ENCODE data around the gene MSRB3.

DNA sequence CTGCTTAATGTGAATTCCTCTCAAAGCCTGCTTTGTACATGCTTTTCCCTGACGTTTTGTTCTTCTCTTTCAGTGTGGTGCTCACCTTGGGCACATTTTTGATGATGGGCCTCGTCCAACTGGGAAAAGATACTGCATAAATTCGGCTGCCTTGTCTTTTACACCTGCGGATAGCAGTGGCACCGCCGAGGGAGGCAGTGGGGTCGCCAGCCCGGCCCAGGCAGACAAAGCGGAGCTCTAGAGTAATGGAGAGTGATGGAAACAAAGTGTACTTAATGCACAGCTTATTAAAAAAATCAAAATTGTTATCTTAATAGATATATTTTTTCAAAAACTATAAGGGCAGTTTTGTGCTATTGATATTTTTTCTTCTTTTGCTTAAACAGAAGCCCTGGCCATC, 184.6 kb downstream of the MSRB3 start:
- TF ChIP-seq, protein P1, sequence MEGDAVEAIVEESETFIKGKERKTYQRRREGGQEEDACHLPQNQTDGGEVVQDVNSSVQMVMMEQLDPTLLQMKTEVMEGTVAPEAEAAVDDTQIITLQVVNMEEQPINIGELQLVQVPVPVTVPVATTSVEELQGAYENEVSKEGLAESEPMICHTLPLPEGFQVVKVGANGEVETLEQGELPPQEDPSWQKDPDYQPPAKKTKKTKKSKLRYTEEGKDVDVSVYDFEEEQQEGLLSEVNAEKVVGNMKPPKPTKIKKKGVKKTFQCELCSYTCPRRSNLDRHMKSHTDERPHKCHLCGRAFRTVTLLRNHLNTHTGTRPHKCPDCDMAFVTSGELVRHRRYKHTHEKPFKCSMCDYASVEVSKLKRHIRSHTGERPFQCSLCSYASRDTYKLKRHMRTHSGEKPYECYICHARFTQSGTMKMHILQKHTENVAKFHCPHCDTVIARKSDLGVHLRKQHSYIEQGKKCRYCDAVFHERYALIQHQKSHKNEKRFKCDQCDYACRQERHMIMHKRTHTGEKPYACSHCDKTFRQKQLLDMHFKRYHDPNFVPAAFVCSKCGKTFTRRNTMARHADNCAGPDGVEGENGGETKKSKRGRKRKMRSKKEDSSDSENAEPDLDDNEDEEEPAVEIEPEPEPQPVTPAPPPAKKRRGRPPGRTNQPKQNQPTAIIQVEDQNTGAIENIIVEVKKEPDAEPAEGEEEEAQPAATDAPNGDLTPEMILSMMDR (IDR thresholded peaks at IDR 0.05): no peak
- no peak for TF ChIP-seq POLR2A (IDR thresholded peaks at IDR 0.05)

Measured in thyroid gland (tissue), 4 donors.